ENCODE results near the gene VAMP4. TPM values are rescaled to one million over a fixed set of nuclear protein-coding genes. Genes with fewer than 3 reads are reported as not detected.
"Not testable (repeated sequence)": the region's sequence is repeated elsewhere in the genome, so short reads cannot be mapped to it uniquely, and the experiment has no call there.

The VAMP4 gene
- total RNA-seq, 4 donors from 2014 or later, result 3.5 to 11.4 (median 6.3) TPM

- no peak overlapping the region for H3K27ac ChIP-seq
- peaks cover 0 to 45% (median 0%) of the 10 kb centered on the region in 3 donors for H3K36me3 ChIP-seq
- H3K27me3 ChIP-seq, result no peaks in the 10 kb centered on the region
- intact Hi-C loops (cut with DNase I), result loop anchor here (10.0 kb wide), 1 partner anchor 68 kb away; no protein-coding TSS in a partner anchor
- no peak for DNase-seq
- no peak for TF ChIP-seq CTCF (IDR thresholded peaks at IDR 0.05)
- TF ChIP-seq POLR2A (IDR thresholded peaks at IDR 0.05), result no peak
- 95 to 100% methylated on average over 1 of the region's 1 CpG for whole genome bisulfite sequencing, 2 donors
- H3K4me1 ChIP-seq, result peaks cover 0 to 19% (median 3%) of the 10 kb centered on the region in 3 donors
- no peaks in the 10 kb centered on the region for H3K9me3 ChIP-seq
- H3K4me3 ChIP-seq, result no peak overlapping the region
Observed at GRCh38 chr1:171712341-171712740, 29.5 kb downstream of the VAMP4 start.

- H3K9me3 ChIP-seq, result no peaks in the 10 kb centered on the region
- peaks cover 0 to 51% (median 0%) of the 10 kb centered on the region in 3 donors for H3K36me3 ChIP-seq
- no peak for DNase-seq
- intact Hi-C loops (cut with DNase I), result loop anchor here (10.0 kb wide), 1 partner anchor 67 kb away; no protein-coding TSS in a partner anchor
- H3K27ac ChIP-seq, result no peak overlapping the region
- no peaks in the 10 kb centered on the region for H3K27me3 ChIP-seq
- TF ChIP-seq POLR2A (IDR thresholded peaks at IDR 0.05), result no peak
- TF ChIP-seq CTCF (IDR thresholded peaks at IDR 0.05), result no peak
- WGBS, 2 donors, result 82 to 91% methylated on average over 4 of the region's 4 CpGs
- no peak overlapping the region for H3K4me3 ChIP-seq
- peaks cover 0 to 12% (median 0%) of the 10 kb centered on the region in 3 donors for H3K4me1 ChIP-seq
Observed at GRCh38 chr1:171711643-171712042, 30.2 kb downstream of the VAMP4 start.

GRCh38 chr1:171707583-171707982, 34.3 kb downstream of the VAMP4 start:
- Histone ChIP-seq H3K27me3 (no peaks in the 10 kb centered on the region), H3K27ac (no peak overlapping the region), H3K9me3 (no peaks in the 10 kb centered on the region), H3K4me1 (no peaks in the 10 kb centered on the region), H3K4me3 (no peak overlapping the region), H3K36me3 (peaks cover 0 to 56% (median 0%) of the 10 kb centered on the region in 3 donors)
- no peak for DNase-seq
- 86 to 90% methylated on average over 3 of the region's 3 CpGs for WGBS, 2 donors
- intact Hi-C loops (cut with DNase I), result no loop called here
- no peak for TF ChIP-seq CTCF (IDR thresholded peaks at IDR 0.05)
- no peak for TF ChIP-seq POLR2A (IDR thresholded peaks at IDR 0.05)

GRCh38 chr1:171702598-171702997, 39.3 kb downstream of the VAMP4 start:
- intact Hi-C loops (cut with DNase I), result no loop called here
- H3K27me3 ChIP-seq, result no peaks in the 10 kb centered on the region
- DNase-seq, result no peak
- H3K9me3 ChIP-seq, result no peaks in the 10 kb centered on the region
- no peaks in the 10 kb centered on the region for H3K4me1 ChIP-seq
- H3K27ac ChIP-seq, result no peak overlapping the region
- H3K36me3 ChIP-seq, result peaks cover 0 to 54% (median 0%) of the 10 kb centered on the region in 3 donors
- TF ChIP-seq POLR2A (IDR thresholded peaks at IDR 0.05) (no peak), CTCF (IDR thresholded peaks at IDR 0.05) (no peak)
- no peak overlapping the region for H3K4me3 ChIP-seq

- Histone ChIP-seq H3K36me3 (peaks cover 0 to 35% (median 0%) of the 10 kb centered on the region in 3 donors), H3K4me1 (no peaks in the 10 kb centered on the region), H3K27ac (no peak overlapping the region), H3K27me3 (no peaks in the 10 kb centered on the region), H3K4me3 (no peak overlapping the region), H3K9me3 (no peaks in the 10 kb centered on the region)
- DNase-seq, result no peak
- 84 to 89% methylated on average over 2 of the region's 2 CpGs for WGBS, 2 donors
- intact Hi-C loops (cut with DNase I), result no loop called here
- TF ChIP-seq CTCF (IDR thresholded peaks at IDR 0.05) (no peak), POLR2A (IDR thresholded peaks at IDR 0.05) (no peak)
Observed at GRCh38 chr1:171699531-171699930, 42.3 kb downstream of the VAMP4 start.

GRCh38 chr1:171695772-171696171, 46.1 kb downstream of the VAMP4 start:
- DNase-seq; H3K36me3 ChIP-seq; intact Hi-C loops (cut with DNase I); H3K4me1 ChIP-seq; H3K9me3 ChIP-seq; H3K4me3 ChIP-seq; H3K27me3 ChIP-seq; H3K27ac ChIP-seq: not testable (repeated sequence)
- WGBS, 2 donors, result 84% methylated on average over 6 of the region's 14 CpGs; no CpG with 5 or more reads in 1 of the 2 donors

- H3K27me3 ChIP-seq; H3K4me1 ChIP-seq; H3K4me3 ChIP-seq; H3K27ac ChIP-seq; H3K9me3 ChIP-seq; intact Hi-C loops (cut with DNase I); H3K36me3 ChIP-seq; DNase-seq: not testable (repeated sequence)
- WGBS, 2 donors, result no CpG with 5 or more reads among the region's 23 CpGs
Observed at GRCh38 chr1:171693541-171693940, 48.3 kb downstream of the VAMP4 start.
